22Rv1 (cell line): ENCODE data around the gene LAP3.

Source experiments
- ZFX ChIP-seq: fragments of 450-650 bp; IDR thresholded peaks from 2 replicates; pipeline ENCODE4 v1.6.1; 2017; ENCODE audit warnings: antibody characterized with exemption, borderline replicate concordance
- TF ChIP-seq, protein P1 (sequence below): fragments of 450-650 bp; IDR thresholded peaks from 2 replicates; pipeline ENCODE4 v1.5.1; 2017; ENCODE audit warnings: mild to moderate bottlenecking

GRCh38 chr4:17597517-17597916 is 20.5 kb downstream of the LAP3 start:
- TF ChIP-seq, protein P1, sequence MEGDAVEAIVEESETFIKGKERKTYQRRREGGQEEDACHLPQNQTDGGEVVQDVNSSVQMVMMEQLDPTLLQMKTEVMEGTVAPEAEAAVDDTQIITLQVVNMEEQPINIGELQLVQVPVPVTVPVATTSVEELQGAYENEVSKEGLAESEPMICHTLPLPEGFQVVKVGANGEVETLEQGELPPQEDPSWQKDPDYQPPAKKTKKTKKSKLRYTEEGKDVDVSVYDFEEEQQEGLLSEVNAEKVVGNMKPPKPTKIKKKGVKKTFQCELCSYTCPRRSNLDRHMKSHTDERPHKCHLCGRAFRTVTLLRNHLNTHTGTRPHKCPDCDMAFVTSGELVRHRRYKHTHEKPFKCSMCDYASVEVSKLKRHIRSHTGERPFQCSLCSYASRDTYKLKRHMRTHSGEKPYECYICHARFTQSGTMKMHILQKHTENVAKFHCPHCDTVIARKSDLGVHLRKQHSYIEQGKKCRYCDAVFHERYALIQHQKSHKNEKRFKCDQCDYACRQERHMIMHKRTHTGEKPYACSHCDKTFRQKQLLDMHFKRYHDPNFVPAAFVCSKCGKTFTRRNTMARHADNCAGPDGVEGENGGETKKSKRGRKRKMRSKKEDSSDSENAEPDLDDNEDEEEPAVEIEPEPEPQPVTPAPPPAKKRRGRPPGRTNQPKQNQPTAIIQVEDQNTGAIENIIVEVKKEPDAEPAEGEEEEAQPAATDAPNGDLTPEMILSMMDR: peak; percentile 62
- TF ChIP-seq ZFX: no peak
